Trophoblast cell (in vitro differentiated cells and primary cell): Measurements from ENCODE around the gene RNF145.
"Not testable (repeated sequence)": the region's sequence is repeated elsewhere in the genome, so short reads cannot be mapped to it uniquely, and the experiment has no call there.

Experiments
- DNase-seq, 2 donors: peaks; one replicate each; pipeline ENCODE4 v3.0.0-alpha.2; 2016
- H2AFZ ChIP-seq: 2 replicates; pipeline ENCODE4 v1.6.1; 2013; ENCODE audit warnings: low read length, moderate library complexity, mild to moderate bottlenecking; ENCODE audit not compliant: insufficient read depth, poor library complexity
- H2AK5ac ChIP-seq: 2 replicates; pipeline ENCODE4 v1.6.1; 2013; ENCODE audit warnings: mild to moderate bottlenecking, low read length
- H2BK120ac ChIP-seq: 2 replicates; pipeline ENCODE4 v1.6.1; 2013; ENCODE audit warnings: low read length, mild to moderate bottlenecking, moderate library complexity; ENCODE audit not compliant: insufficient read depth, poor library complexity
- H2BK12ac ChIP-seq: 2 replicates; pipeline ENCODE4 v1.6.1; 2013; ENCODE audit warnings: mild to moderate bottlenecking, low read length, moderate library complexity
- H2BK5ac ChIP-seq: 2 replicates; pipeline ENCODE4 v1.6.1; 2013; ENCODE audit warnings: low read length, low read depth, moderate library complexity, mild to moderate bottlenecking; ENCODE audit not compliant: poor library complexity
- H3K14ac ChIP-seq: 2 replicates; pipeline ENCODE4 v1.6.1; 2013; ENCODE audit warnings: mild to moderate bottlenecking, low read length
- H3K18ac ChIP-seq: 2 replicates; pipeline ENCODE4 v1.6.1; 2013; ENCODE audit warnings: mild to moderate bottlenecking, low read length
- H3K23ac ChIP-seq: 2 replicates; pipeline ENCODE4 v1.6.1; 2013; ENCODE audit warnings: low read length
- H3K27ac ChIP-seq: 2 replicates; pipeline ENCODE4 v1.5.1; 2013; ENCODE audit warnings: low read depth, mild to moderate bottlenecking, inconsistent platforms, low read length, moderate library complexity
- H3K27me3 ChIP-seq: 2 replicates; pipeline ENCODE4 v1.6.1; 2013; ENCODE audit warnings: inconsistent platforms, mild to moderate bottlenecking, low read length, moderate library complexity; ENCODE audit not compliant: insufficient read depth
- H3K36me3 ChIP-seq, 2 experiments: 1 replicate in 1 of 2; 2 replicates in 1 of 2; pipeline ENCODE4 v1.6.1; 2013; ENCODE audit warnings: low read length in 2 of 2, mild to moderate bottlenecking in 2 of 2, moderate library complexity in 1 of 2; ENCODE audit not compliant: insufficient read depth in 2 of 2, control insufficient read depth in 1 of 2
- H3K4ac ChIP-seq: 2 replicates; pipeline ENCODE4 v1.6.1; 2013; ENCODE audit warnings: low read depth, mild to moderate bottlenecking, low read length, moderate library complexity
- H3K4me1 ChIP-seq, 2 experiments: 1 replicate in 1 of 2; 2 replicates in 1 of 2; pipeline ENCODE4 v1.6.1; 2013; ENCODE audit warnings: low read length in 2 of 2, mild to moderate bottlenecking in 2 of 2, moderate library complexity in 1 of 2; ENCODE audit not compliant: insufficient read depth in 2 of 2, control insufficient read depth in 1 of 2
- H3K4me2 ChIP-seq: 2 replicates; pipeline ENCODE4 v1.6.1; 2013; ENCODE audit warnings: inconsistent platforms, mild to moderate bottlenecking, low read length, moderate library complexity
- H3K4me3 ChIP-seq: 2 replicates; pipeline ENCODE4 v1.5.1; 2013; ENCODE audit warnings: mild to moderate bottlenecking, low read depth, low read length, inconsistent platforms
- H3K79me1 ChIP-seq: one replicate; pipeline ENCODE4 v1.6.1; 2013; ENCODE audit warnings: low read length
- H3K79me2 ChIP-seq: 2 replicates; pipeline ENCODE4 v1.6.1; 2013; ENCODE audit warnings: low read length, mild to moderate bottlenecking; ENCODE audit not compliant: control insufficient read depth, insufficient read depth, poor library complexity
- H3K9ac ChIP-seq: 2 replicates; pipeline ENCODE4 v1.6.1; 2013; ENCODE audit warnings: mild to moderate bottlenecking, low read length
- H3K9me3 ChIP-seq: 2 replicates; pipeline ENCODE4 v1.6.1; 2013; ENCODE audit warnings: low read depth, mild to moderate bottlenecking, control low read depth, inconsistent platforms, low read length; ENCODE audit not compliant: insufficient read depth
- H4K12ac ChIP-seq: 2 replicates; pipeline ENCODE4 v1.6.1; 2013; ENCODE audit warnings: low read depth, mild to moderate bottlenecking, low read length, moderate library complexity
- H4K8ac ChIP-seq: 2 replicates; pipeline ENCODE4 v1.6.1; 2013; ENCODE audit warnings: low read depth, mild to moderate bottlenecking, low read length, moderate library complexity
- H4K91ac ChIP-seq: one replicate; pipeline ENCODE4 v1.6.1; 2013; ENCODE audit warnings: low read depth, mild to moderate bottlenecking, low read length, moderate library complexity
- WGBS: extraction: QIAGEN DNeasy Blood & Tissue Kit; methylation state at CpG from one replicate; pipeline ENCODE4 v1.1.7; 2013; ENCODE audit warnings: missing lambda C conversion rate; ENCODE audit not compliant: insufficient read length, insufficient coverage; ENCODE audit errors: extremely low coverage; 5-methylcytosine and 5-hydroxymethylcytosine counted together

RNF145 gene

DNA sequence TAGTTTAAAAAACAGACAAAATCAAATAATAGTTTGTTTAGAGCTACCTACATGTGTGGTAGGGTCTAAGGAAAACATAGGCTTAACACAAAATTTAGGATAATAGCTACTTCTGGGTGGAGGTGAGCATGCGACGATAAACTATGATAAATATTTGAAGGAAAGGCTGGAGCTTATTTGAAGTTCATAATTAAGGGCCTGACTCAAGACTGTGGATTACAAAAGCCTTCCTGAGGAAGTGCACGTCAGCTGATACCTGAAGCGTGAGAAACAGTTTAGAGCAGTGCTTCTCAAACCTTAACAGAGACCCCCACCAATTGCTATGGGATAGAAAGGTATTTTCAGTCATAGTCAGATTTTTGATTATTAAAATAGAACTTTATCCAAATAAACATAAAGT is 33.3 kb upstream of the RNF145 start:
- H3K23ac ChIP-seq: no peak overlapping the region
- H3K4me2 ChIP-seq: no peak overlapping the region
- no peak overlapping the region for H3K4me3 ChIP-seq
- no peak overlapping the region for H2BK5ac ChIP-seq
- no peaks in the 10 kb centered on the region for H3K79me1 ChIP-seq
- DNase-seq: peak in 1 of 2 donors; percentile 35
- no peak overlapping the region for H3K14ac ChIP-seq
- H4K8ac ChIP-seq: no peak overlapping the region
- no peak overlapping the region for H4K12ac ChIP-seq
- H3K9me3 ChIP-seq: no peaks in the 10 kb centered on the region
- no CpG with 5 or more reads among the region's 4 CpGs for WGBS
- no peaks in the 10 kb centered on the region for H3K36me3 ChIP-seq
- peaks cover 0 to 2% of the 10 kb centered on the region in 2 experiments for H3K4me1 ChIP-seq
- no peak overlapping the region for H2AK5ac ChIP-seq
- H3K9ac ChIP-seq: no peak overlapping the region
- H2BK12ac ChIP-seq: no peak overlapping the region
- no peak overlapping the region for H3K27ac ChIP-seq
- no peak overlapping the region for H3K4ac ChIP-seq
- no peak overlapping the region for H3K18ac ChIP-seq
- no peaks in the 10 kb centered on the region for H3K79me2 ChIP-seq
- no peaks in the 10 kb centered on the region for H3K27me3 ChIP-seq
- H2BK120ac ChIP-seq: no peak overlapping the region
- no peak overlapping the region for H2AFZ ChIP-seq
- no peak overlapping the region for H4K91ac ChIP-seq

DNA sequence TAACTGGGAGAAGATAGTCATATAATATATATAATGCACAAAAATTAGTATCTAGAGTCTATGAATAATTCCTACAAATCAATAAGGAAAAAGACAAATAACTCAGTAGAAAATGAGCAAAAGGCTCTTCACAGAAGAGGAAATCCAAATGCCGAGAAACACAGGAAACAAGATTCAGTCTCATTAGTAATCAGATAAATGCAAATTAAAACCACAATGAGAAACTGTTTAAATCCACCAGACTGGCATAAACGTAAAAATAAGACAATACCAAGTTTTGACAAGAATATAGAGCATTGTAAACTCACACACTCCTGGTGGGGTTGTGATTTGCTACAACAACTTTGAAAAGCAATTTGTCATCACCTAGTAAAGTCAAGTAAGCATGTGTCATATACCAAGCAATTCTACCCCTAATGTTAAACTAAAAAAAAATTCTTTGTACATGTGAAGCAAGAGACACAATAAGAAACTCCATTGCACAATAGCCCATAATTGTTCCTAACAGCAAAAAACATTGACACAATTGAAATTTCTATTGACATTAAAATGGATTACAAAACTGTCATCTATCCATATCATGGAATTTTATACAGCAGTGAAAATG is 32.7 kb upstream of the RNF145 start:
- Histone ChIP-seq H3K4me3 (no peak overlapping the region), H3K36me3 (no peaks in the 10 kb centered on the region), H2AFZ (no peak overlapping the region), H3K23ac (no peak overlapping the region), H3K27me3 (no peaks in the 10 kb centered on the region), H2BK120ac (no peak overlapping the region), H3K9me3 (no peaks in the 10 kb centered on the region), H3K14ac (no peak overlapping the region), H3K79me1 (no peaks in the 10 kb centered on the region), H2AK5ac (no peak overlapping the region), H4K91ac (no peak overlapping the region), H3K27ac (no peak overlapping the region), H2BK5ac (no peak overlapping the region), H3K18ac (no peak overlapping the region), H4K8ac (no peak overlapping the region), H4K12ac (no peak overlapping the region), H2BK12ac (no peak overlapping the region), H3K4ac (no peak overlapping the region), H3K79me2 (no peaks in the 10 kb centered on the region), H3K4me2 (no peak overlapping the region), H3K4me1 (peaks cover 0 to 2% of the 10 kb centered on the region in 2 experiments), H3K9ac (no peak overlapping the region)
- DNase-seq: peak in 1 of 2 donors; percentile 17
- no CpG with 5 or more reads among the region's 2 CpGs for WGBS

DNA sequence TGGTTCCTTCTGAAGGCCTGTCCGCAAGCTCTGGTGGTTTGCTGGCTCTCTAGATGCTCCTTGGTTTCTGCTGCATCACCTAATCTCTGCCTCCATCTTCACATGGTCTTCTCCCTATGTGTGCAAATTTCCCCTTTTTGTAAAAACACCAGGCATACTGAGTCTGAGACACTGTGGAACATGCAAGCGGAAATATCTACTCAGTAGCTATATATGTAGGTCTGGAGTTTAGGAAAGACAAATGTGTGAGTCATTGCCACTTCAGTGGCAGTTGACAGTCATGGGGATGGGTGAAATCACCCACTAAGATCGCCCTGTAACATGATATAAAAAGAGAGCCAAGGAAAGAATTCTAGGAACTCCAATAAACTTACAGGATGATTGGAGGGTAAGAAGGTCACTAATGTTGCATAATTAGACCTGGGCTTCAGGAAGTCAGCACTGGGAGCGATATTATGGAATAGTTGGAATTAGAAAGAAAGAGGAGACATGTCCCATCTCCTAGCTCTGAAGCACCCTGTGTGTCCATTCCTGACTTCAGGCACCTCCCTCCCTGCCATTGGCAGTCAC is 31.0 kb upstream of the RNF145 start:
- no CpG with 5 or more reads among the region's 4 CpGs for WGBS
- Histone ChIP-seq H3K4me1 (peaks cover 0 to 2% of the 10 kb centered on the region in 2 experiments), H4K91ac (no peak overlapping the region), H3K9me3 (no peaks in the 10 kb centered on the region), H2BK5ac (no peak overlapping the region), H3K4me2 (no peak overlapping the region), H3K14ac (no peak overlapping the region), H3K36me3 (no peaks in the 10 kb centered on the region), H4K12ac (no peak overlapping the region), H3K79me1 (no peaks in the 10 kb centered on the region), H2BK12ac (no peak overlapping the region), H4K8ac (no peak overlapping the region), H3K18ac (no peak overlapping the region), H3K9ac (no peak overlapping the region), H3K79me2 (no peaks in the 10 kb centered on the region), H3K23ac (no peak overlapping the region), H2AFZ (no peak overlapping the region), H3K4me3 (no peak overlapping the region), H3K27me3 (no peaks in the 10 kb centered on the region), H2BK120ac (no peak overlapping the region), H2AK5ac (no peak overlapping the region), H3K27ac (no peak overlapping the region), H3K4ac (no peak overlapping the region)
- DNase-seq: peak in 1 of 2 donors; percentile 29

DNA sequence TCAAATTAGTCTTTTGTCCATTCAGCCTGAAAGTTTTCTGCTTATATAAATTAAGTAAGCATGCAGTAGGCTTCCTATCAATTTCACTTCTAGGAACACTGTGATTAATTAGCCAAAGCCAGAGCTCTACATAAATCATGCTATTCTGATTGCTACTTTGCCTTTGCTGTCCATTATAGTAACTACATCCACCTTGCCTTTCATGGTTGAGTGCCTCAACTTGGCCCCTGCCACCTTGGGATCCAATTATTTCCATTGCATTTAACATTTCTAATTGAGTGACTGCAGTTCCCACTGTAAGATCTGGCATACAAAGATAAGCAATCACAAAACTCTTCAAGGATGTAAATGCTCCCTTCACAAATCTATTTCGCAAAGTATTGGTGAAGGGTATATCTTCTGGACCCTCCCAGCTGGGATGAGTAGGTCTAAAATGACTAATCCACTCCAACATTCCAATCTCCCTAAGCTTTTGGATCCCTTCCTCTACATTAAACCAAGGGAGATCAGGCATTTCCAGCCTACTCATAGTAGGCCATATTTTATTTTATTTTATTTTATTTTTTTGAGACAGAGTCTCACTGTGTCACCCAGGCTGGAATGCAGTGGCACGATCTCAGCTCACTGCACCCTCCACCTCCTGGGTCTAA is 26.6 kb upstream of the RNF145 start:
- H3K4ac ChIP-seq, H3K79me1 ChIP-seq, H3K79me2 ChIP-seq, H3K23ac ChIP-seq, H2AK5ac ChIP-seq, H3K4me3 ChIP-seq, H3K14ac ChIP-seq, DNase-seq, H3K4me1 ChIP-seq, H2AFZ ChIP-seq, H3K4me2 ChIP-seq, H4K8ac ChIP-seq, H2BK12ac ChIP-seq, H2BK120ac ChIP-seq, H2BK5ac ChIP-seq, H4K12ac ChIP-seq, H3K9me3 ChIP-seq, H3K27ac ChIP-seq, H4K91ac ChIP-seq, H3K27me3 ChIP-seq, H3K9ac ChIP-seq, H3K36me3 ChIP-seq, H3K18ac ChIP-seq: not testable (repeated sequence)
- WGBS: no CpG with 5 or more reads among the region's 2 CpGs
